ENCODE measurements around the gene CACNA1C. TPM values are rescaled to one million over a fixed set of nuclear protein-coding genes. Genes with fewer than 3 reads are reported as not detected.
A peak's percentile ranks its signal among the peaks of the same experiment; 100 is the strongest.

CACNA1C gene
- total RNA-seq, 4 donors from 2014 or later = 2.0 to 4.2 (median 2.5) TPM

DNA sequence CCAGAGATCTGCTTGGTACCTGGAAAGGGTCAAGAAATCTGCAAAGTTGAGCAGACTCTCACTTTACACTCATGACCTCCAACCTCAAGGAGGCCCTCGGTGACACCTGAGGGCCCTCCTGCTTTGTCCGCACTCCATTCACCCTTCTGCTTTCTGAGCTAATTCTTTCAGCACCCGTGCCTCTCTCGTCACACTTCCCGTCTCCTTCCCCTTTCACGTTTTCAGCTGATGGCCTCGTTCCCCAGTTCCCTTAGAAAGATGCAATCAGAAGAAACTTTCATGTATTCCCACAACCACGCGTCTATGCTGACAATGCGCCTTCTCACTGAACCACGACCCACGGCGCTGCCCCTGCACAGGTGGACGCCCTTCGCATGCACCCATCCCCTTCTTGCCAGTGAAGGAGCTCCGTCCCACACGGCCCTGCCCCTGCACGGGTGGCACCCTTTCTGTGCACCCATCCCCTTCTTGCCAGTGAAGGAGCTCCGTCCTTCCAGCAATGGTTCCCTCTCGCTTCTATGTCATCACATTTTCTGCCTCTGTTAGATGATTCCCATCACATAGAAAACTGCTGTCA is 401.9 kb downstream of the CACNA1C start:
- H3K27me3 ChIP-seq = no peaks in the 10 kb centered on the region
- H3K4me3 ChIP-seq (replicated peaks in 1 of 3) = no peak overlapping the region
- no peak for DNase-seq
- peaks cover 12 to 24% of the 10 kb centered on the region in 2 donors for H3K4me1 ChIP-seq
- H3K27ac ChIP-seq = no peak overlapping the region
- no peaks in the 10 kb centered on the region for H3K36me3 ChIP-seq
- WGBS, 2 donors = 76 to 80% methylated on average over 20 of the region's 20 CpGs
- H3K9me3 ChIP-seq = no peaks in the 10 kb centered on the region
- intact Hi-C loops (cut with DNase I) = no loop called here
- no peak for TF ChIP-seq POLR2A (IDR thresholded peaks at IDR 0.05)
- TF ChIP-seq CTCF (IDR thresholded peaks at IDR 0.05) = no peak

DNA sequence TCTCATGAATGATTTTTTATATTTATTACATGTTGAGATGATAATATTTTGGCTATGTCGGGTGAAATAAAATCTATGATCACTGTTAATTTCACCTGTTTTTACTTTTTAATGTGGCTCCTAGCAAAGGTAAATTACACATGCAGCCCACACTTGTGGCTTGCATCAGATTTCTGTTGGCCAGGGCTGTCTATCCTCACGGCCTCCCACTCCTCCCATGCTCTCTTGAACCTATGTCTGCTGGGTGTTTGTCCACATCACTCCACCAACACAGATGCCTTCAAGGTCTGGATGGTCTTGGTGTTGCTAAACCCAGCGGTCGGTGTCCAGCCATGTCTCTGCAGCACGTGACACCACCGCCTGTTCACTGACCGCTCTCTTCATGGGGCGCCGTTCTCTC is 402.6 kb downstream of the CACNA1C start:
- Histone ChIP-seq H3K27ac (no peak overlapping the region), H3K4me3 (replicated peaks in 1 of 3) (no peak overlapping the region), H3K9me3 (no peaks in the 10 kb centered on the region), H3K27me3 (no peaks in the 10 kb centered on the region), H3K4me1 (peaks cover 12 to 24% of the 10 kb centered on the region in 2 donors), H3K36me3 (no peaks in the 10 kb centered on the region)
- intact Hi-C loops (cut with DNase I) = no loop called here
- no peak for DNase-seq
- no peak for TF ChIP-seq CTCF (IDR thresholded peaks at IDR 0.05)
- TF ChIP-seq POLR2A (IDR thresholded peaks at IDR 0.05) = no peak
- WGBS, 2 donors = 92 to 93% methylated on average over 9 of the region's 9 CpGs

DNA sequence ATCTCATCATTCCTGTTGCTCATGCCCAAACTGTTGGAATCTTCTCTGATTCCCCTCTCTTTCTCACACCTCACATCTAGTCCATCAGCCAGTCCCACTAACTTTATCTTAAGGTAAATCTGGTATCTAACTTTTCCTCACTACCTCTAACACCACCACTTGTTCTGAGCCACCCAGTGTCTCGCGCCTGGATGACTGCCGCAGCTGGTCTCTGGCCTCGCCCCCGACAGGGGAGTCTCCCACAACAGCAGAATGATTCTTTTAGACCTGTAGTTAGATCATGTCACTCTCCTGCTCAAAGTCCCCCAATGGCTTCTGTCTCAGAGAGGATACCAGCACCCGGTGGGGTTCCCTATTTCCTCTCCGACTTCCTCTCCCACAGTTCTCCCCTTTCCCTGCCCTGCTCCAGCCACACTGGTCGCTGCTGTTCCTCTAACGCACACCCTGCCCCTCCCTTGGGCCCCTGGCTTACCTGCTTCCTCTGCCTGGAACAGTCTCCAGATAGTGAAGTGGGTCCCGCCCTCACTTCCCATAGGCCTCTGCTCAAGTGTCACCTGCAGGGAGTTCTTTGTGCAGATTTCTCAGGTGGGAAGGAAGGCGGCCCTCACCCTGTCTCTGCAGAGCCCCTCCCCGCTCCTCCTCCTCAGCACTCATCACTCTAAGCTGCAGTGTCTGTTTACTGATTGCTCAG is 403.5 kb downstream of the CACNA1C start:
- TF ChIP-seq POLR2A (IDR thresholded peaks at IDR 0.05) (no peak), CTCF (IDR thresholded peaks at IDR 0.05) (no peak)
- H3K27me3 ChIP-seq = no peaks in the 10 kb centered on the region

GRCh38 chr12:2456813-2457186 is 404.0 kb downstream of the CACNA1C start:
- Histone ChIP-seq H3K36me3 (no peaks in the 10 kb centered on the region), H3K4me1 (peaks cover 12 to 24% of the 10 kb centered on the region in 2 donors), H3K9me3 (no peaks in the 10 kb centered on the region), H3K27me3 (no peaks in the 10 kb centered on the region), H3K27ac (peak overlapping the region in 1 of 3 donors; percentile 2), H3K4me3 (replicated peaks in 1 of 3) (no peak overlapping the region)
- intact Hi-C loops (cut with DNase I) = no loop called here
- TF ChIP-seq POLR2A (IDR thresholded peaks at IDR 0.05) (no peak), CTCF (IDR thresholded peaks at IDR 0.05) (no peak)
- 38 to 48% methylated on average over 6 of the region's 6 CpGs for WGBS, 2 donors
- peak; percentile 77 to 81 for DNase-seq

More for the DNA sequence above, 403.5 kb downstream of the CACNA1C start:
- peaks cover 12 to 24% of the 10 kb centered on the region in 2 donors for H3K4me1 ChIP-seq
- H3K27ac ChIP-seq = no peak overlapping the region
- H3K36me3 ChIP-seq = no peaks in the 10 kb centered on the region
- intact Hi-C loops (cut with DNase I) = no loop called here
- WGBS, 2 donors = 72 to 75% methylated on average over 12 of the region's 12 CpGs
- no peak overlapping the region for H3K4me3 ChIP-seq (replicated peaks in 1 of 3)
- H3K9me3 ChIP-seq = no peaks in the 10 kb centered on the region
- DNase-seq = peak; percentile 12 to 15

DNA sequence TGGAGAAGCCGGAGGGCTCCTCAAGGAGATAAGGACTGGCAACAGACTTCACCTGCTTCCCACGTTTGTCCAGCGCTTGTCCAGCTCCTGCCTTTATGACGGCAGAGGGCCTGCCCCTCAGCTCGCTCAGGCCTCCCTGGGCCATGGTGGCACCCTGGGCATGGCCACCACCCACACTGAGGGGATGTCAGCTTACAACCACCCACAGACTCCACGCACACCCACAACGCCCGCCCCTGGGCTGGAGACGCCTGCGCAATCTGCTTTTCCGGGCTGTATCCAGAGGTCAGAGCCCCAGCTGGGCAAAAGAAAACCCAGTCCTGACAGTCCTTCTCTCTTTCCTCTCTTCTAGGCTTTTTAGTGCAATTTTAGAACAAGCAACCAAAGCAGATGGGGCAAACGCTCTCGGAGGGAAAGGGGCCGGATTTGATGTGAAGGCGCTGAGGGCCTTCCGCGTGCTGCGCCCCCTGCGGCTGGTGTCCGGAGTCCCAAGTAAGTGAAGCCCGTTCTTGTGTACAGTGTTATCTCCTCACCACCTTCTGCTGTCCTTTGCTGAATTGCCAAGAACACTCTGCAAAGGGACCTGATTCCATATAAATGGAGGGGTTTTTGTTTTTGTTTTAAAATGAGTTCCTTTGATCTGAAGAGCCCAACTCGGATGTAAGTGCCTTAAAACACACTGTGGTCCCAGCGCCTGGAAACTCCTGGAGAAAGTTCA is 404.6 kb downstream of the CACNA1C start:
- WGBS, 2 donors = 56 to 74% methylated on average over 23 of the region's 23 CpGs
- peaks cover 12 to 24% of the 10 kb centered on the region in 2 donors for H3K4me1 ChIP-seq
- TF ChIP-seq CTCF (IDR thresholded peaks at IDR 0.05) (no peak), POLR2A (IDR thresholded peaks at IDR 0.05) (no peak)
- no peaks in the 10 kb centered on the region for H3K9me3 ChIP-seq
- intact Hi-C loops (cut with DNase I) = no loop called here
- H3K36me3 ChIP-seq = no peaks in the 10 kb centered on the region
- no peak for DNase-seq
- H3K4me3 ChIP-seq (replicated peaks in 1 of 3) = no peak overlapping the region
- no peaks in the 10 kb centered on the region for H3K27me3 ChIP-seq
- H3K27ac ChIP-seq = peak overlapping the region in 2 of 3 donors; percentile 2 to 30
